HG03066 (cell line): ENCODE results near the gene DCAF6.
A peak's percentile ranks its signal among the peaks of the same experiment; 100 is the strongest.
"Not testable (repeated sequence)": the region's sequence is repeated elsewhere in the genome, so short reads cannot be mapped to it uniquely, and the experiment has no call there.

Source experiments
- ATAC-seq: cut with Tn5 transposase; IDR thresholded peaks from one replicate; pipeline ENCODE4 v1.9.1; 2021; ENCODE audit warnings: low read depth; ENCODE audit not compliant: unreplicated experiment

The DCAF6 gene

GRCh38 chr1:167936068-167936929, at the start of gene DCAF6:
Gene DCAF6, plus strand, starts transcription at chr1:167936683. Its CDS starts 229 bp downstream, at chr1:167936912.
- peak; percentile 71 for ATAC-seq

GRCh38 chr1:167887187-167887586, 49.3 kb upstream of the DCAF6 start:
- ATAC-seq, result not testable (repeated sequence)

- no peak for ATAC-seq
These were observed 46.1 kb upstream of the DCAF6 start for GRCh38 chr1:167890400-167890799.

- no peak for ATAC-seq
These were observed 42.7 kb upstream of the DCAF6 start for GRCh38 chr1:167893798-167894197.

GRCh38 chr1:167898578-167899222, 37.8 kb upstream of the DCAF6 start:
- no peak for ATAC-seq

- ATAC-seq, result no peak
These were observed 37.2 kb upstream of the DCAF6 start for GRCh38 chr1:167899253-167899681.

GRCh38 chr1:167900907-167901306, 35.6 kb upstream of the DCAF6 start:
- no peak for ATAC-seq

GRCh38 chr1:167904652-167905130, 31.8 kb upstream of the DCAF6 start:
- no peak for ATAC-seq

GRCh38 chr1:167905182-167905581, 31.3 kb upstream of the DCAF6 start:
- ATAC-seq, result no peak

GRCh38 chr1:167905671-167906070, 30.8 kb upstream of the DCAF6 start:
- ATAC-seq, result no peak

GRCh38 chr1:167909691-167910180, 26.7 kb upstream of the DCAF6 start:
- no peak for ATAC-seq

- ATAC-seq, result no peak
These were observed 26.0 kb upstream of the DCAF6 start for GRCh38 chr1:167910530-167910929.

- no peak for ATAC-seq
These were observed 25.1 kb upstream of the DCAF6 start for GRCh38 chr1:167911413-167911812.

- no peak for ATAC-seq
These were observed 24.2 kb upstream of the DCAF6 start for GRCh38 chr1:167912294-167912693.

- no peak for ATAC-seq
These were observed 22.5 kb upstream of the DCAF6 start, which contains the start of gene ADCY10 for GRCh38 chr1:167913895-167914496. Gene ADCY10, minus strand, starts transcription at chr1:167914134. Its CDS starts 8,994 bp downstream, at chr1:167905140.

GRCh38 chr1:167915569-167915968, 20.9 kb upstream of the DCAF6 start:
- ATAC-seq, result no peak

GRCh38 chr1:167916766-167917511, 19.5 kb upstream of the DCAF6 start:
- no peak for ATAC-seq

- ATAC-seq, result no peak
These were observed 14.5 kb upstream of the DCAF6 start for GRCh38 chr1:167922023-167922422.

GRCh38 chr1:167922611-167923074, 13.8 kb upstream of the DCAF6 start:
- no peak for ATAC-seq
